ENCODE measurements around the gene SETD3.

DNA sequence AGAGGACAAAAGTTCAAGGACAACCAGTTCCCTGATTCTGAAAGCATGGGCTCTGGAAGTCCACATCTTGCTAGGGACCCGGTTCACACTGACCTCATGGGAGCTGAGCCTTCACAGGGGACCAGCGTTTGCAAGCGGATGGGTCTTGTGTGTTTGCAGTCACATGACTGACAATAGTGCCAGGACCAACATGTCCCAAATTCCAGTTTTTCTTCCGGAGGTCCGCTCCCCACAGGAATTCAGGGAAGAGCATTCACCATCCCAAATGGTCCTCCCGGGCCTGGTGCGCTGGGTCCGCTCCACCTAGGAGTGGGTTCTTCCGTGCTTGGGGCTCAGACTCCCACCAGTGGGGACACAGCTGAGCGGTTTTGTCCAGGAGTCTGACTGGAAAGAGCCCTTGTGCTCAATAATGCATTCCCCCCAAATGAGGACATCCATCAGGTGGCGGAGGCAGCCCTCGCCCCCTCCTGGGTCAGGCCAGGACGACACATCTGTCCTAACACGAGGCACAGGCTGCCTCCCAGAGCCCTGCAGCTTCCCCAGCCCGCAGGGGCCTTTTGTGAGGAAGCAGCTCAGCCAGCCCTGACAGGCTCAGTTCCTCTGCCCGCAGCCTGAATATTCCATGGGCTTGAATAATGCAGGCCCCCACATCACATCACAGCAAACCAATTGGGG lies 116.9 kb downstream of the SETD3 start:
- TF ChIP-seq, protein P1, sequence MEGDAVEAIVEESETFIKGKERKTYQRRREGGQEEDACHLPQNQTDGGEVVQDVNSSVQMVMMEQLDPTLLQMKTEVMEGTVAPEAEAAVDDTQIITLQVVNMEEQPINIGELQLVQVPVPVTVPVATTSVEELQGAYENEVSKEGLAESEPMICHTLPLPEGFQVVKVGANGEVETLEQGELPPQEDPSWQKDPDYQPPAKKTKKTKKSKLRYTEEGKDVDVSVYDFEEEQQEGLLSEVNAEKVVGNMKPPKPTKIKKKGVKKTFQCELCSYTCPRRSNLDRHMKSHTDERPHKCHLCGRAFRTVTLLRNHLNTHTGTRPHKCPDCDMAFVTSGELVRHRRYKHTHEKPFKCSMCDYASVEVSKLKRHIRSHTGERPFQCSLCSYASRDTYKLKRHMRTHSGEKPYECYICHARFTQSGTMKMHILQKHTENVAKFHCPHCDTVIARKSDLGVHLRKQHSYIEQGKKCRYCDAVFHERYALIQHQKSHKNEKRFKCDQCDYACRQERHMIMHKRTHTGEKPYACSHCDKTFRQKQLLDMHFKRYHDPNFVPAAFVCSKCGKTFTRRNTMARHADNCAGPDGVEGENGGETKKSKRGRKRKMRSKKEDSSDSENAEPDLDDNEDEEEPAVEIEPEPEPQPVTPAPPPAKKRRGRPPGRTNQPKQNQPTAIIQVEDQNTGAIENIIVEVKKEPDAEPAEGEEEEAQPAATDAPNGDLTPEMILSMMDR (IDR thresholded peaks at IDR 0.05; ENCODE audit: low read length) = no peak
- TF ChIP-seq EZH2 (IDR thresholded peaks at IDR 0.05; ENCODE audit: borderline replicate concordance, low read length) = no peak

All from OCI-LY1 (cell line).